ENCODE data around the gene ECE2. TPM values are rescaled to one million over a fixed set of nuclear protein-coding genes. Genes with fewer than 3 reads are reported as not detected.
"Not testable (repeated sequence)": the region's sequence is repeated elsewhere in the genome, so short reads cannot be mapped to it uniquely, and the experiment has no call there.

Gene ECE2
- total RNA-seq, 1 donor from 2014 or later = not detected

DNA sequence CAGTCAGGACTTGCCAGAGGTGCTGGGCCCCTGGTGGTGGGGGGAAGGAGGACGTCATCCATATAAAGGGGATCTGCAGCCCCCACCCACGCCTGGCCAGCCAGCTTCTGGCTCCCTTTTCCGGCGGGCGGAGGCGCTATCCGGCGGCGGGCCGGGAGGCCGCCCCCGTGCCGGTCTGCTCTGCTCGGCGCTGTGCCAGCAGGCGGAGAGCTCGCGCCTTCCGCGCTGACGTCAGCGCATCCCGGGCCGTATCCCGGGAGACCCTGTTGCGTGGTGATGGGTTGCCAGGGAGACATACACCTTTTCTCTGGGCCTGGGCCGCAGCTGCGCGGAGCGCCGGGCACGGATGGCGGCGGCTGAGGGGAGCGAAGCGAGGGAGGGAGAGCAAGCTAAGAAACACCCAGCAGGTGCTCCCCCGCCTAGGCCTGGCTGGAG lies 62.7 kb downstream of the ECE2 start:
- Mint-ChIP-seq H3K4me1 (ENCODE audit: low read depth) (peaks cover 15% of the 10 kb centered on the region), H3K4me3 (ENCODE audit: low read depth) (no peak overlapping the region), H3K27ac (no peak overlapping the region), H3K36me3 (ENCODE audit: insufficient read depth) (peaks cover 16% of the 10 kb centered on the region), H3K9me3 (ENCODE audit: low read depth) (no peaks in the 10 kb centered on the region), H3K27me3 (peaks cover 15% of the 10 kb centered on the region)
- DNase-seq (ENCODE audit: low spot score, unreplicated experiment) = peak; percentile 28
- peak; percentile 14 for TF ChIP-seq CTCF (IDR thresholded peaks at IDR 0.05; ENCODE audit: unreplicated experiment)

DNA sequence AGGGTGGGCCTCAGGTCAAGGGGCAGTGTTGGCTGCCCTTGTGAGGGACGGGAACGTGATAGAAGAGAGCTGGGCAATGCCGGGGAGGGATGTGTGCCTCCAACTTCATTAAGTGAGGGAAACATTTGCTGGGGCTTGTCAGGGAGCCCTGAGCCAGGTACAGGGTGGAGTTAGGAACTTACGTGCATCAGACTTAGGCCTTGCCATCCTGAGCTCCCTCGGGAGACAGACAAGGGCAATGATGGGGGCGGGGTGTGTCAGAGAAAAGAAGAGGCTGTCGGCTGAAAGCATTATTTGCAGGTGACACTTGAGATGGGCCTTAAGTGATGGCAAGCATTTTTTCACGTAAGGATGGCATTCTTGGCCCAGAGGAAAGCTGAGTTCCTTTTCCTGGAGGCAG lies 63.2 kb downstream of the ECE2 start:
- no peak for TF ChIP-seq CTCF (IDR thresholded peaks at IDR 0.05; ENCODE audit: unreplicated experiment)
- Mint-ChIP-seq H3K27ac (no peak overlapping the region), H3K36me3 (ENCODE audit: insufficient read depth) (peaks cover 12% of the 10 kb centered on the region), H3K27me3 (peaks cover 15% of the 10 kb centered on the region), H3K4me1 (ENCODE audit: low read depth) (peaks cover 15% of the 10 kb centered on the region), H3K9me3 (ENCODE audit: low read depth) (no peaks in the 10 kb centered on the region), H3K4me3 (ENCODE audit: low read depth) (no peak overlapping the region)
- DNase-seq (ENCODE audit: low spot score, unreplicated experiment) = no peak

DNA sequence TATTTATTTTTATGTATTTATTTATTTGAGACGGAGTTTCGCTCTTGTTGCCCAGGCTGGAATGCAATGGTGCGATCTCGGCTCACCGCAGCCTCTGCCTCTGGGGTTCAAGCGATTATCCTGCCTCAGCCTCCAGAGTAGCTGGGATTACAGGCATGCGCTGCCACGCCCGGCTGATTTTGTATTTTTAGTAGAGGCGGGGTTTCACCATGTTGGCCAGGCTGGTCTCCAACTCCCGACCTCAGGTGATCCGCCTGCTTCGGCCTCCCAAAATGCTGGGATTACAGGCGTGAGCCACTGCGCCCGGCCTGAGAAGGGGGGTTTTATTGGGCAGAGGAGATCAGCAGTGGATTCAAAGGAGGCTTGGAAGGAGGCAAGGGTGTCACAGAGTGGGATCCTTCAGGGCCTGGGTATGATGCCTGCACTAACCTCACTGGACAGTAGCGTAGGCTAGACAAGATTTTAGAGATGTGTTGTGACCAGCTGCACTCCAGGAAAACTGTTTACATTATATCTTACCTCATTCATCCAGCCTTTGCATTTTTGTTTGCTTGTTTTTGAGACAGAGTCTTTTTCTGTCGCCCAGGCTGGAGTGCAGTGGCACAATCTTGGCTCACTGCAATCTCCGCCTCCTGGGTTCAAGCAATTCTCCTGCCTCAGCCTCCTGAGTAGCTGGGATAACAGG lies 63.8 kb downstream of the ECE2 start:
- Mint-ChIP-seq H3K27me3 (peaks cover 15% of the 10 kb centered on the region), H3K4me1 (ENCODE audit: low read depth) (peaks cover 15% of the 10 kb centered on the region)
- H3K36me3 Mint-ChIP-seq (ENCODE audit: insufficient read depth); H3K4me3 Mint-ChIP-seq (ENCODE audit: low read depth); H3K9me3 Mint-ChIP-seq (ENCODE audit: low read depth); H3K27ac Mint-ChIP-seq; DNase-seq (ENCODE audit: low spot score, unreplicated experiment): not testable (repeated sequence)

DNA sequence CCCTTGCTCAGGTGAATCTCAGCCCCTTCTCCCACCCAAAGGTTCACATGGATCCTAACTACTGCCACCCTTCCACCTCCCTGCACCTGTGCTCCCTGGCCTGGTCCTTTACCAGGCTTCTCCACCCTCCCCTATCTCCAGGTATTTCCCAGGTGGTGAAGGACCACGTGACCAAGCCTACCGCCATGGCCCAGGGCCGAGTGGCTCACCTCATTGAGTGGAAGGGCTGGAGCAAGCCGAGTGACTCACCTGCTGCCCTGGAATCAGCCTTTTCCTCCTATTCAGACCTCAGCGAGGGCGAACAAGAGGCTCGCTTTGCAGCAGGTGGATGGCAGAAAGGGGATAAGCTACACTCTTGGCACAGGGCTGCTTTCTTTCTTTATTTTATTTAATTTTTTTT lies 66.1 kb downstream of the ECE2 start:
- H3K4me1 Mint-ChIP-seq (ENCODE audit: low read depth) = peaks cover 13% of the 10 kb centered on the region
- no peaks in the 10 kb centered on the region for H3K9me3 Mint-ChIP-seq (ENCODE audit: low read depth)
- TF ChIP-seq CTCF (IDR thresholded peaks at IDR 0.05; ENCODE audit: unreplicated experiment) = no peak
- no peak overlapping the region for H3K27ac Mint-ChIP-seq
- peaks cover 15% of the 10 kb centered on the region for H3K27me3 Mint-ChIP-seq
- no peak for DNase-seq (ENCODE audit: low spot score, unreplicated experiment)
- no peak overlapping the region for H3K4me3 Mint-ChIP-seq (ENCODE audit: low read depth)
- peaks cover 14% of the 10 kb centered on the region for H3K36me3 Mint-ChIP-seq (ENCODE audit: insufficient read depth)

Small RNA genes lying within 50 kb of the gene (microRNA-seq; reads per million reads assigned to microRNA genes)
- 164 reads per million, percentile 61 among the genes with 10 or more reads in this experiment for gene MIR1224 (ENCODE audit: borderline number of aligned reads, unreplicated experiment)

Other genes starting within 250 kb of the ECE2 start
- not detected in 2 replicates for gene HTR3D, start 244.3 kb upstream of the ECE2 start, total RNA-seq
- not detected in 2 replicates for gene HTR3C, start 223.0 kb upstream of the ECE2 start, total RNA-seq
- gene HTR3E, start 179.0 kb upstream of the ECE2 start, total RNA-seq = not detected in 2 replicates
- 45.4 and 45.7 TPM in 2 replicates for gene EIF2B5, start 140.7 kb upstream of the ECE2 start, total RNA-seq
- 112 and 118 TPM in 2 replicates for gene DVL3, start 120.6 kb upstream of the ECE2 start, total RNA-seq
- 213 and 223 TPM in 2 replicates for gene AP2M1, start 101.2 kb upstream of the ECE2 start, total RNA-seq
- 60.8 and 65.9 TPM in 2 replicates for gene ABCF3, start 89.8 kb upstream of the ECE2 start, total RNA-seq
- 67.9 and 71.5 TPM in 2 replicates for gene VWA5B2, start 46.4 kb upstream of the ECE2 start, total RNA-seq
- gene ALG3, start 27.1 kb upstream of the ECE2 start, total RNA-seq = 34.5 and 35.3 TPM in 2 replicates
- gene EEF1AKMT4, start 26.4 kb upstream of the ECE2 start, total RNA-seq = 3.9 and 4.5 TPM in 2 replicates
- gene CAMK2N2, start 14.5 kb upstream of the ECE2 start, total RNA-seq = 1.3 and 1.4 TPM in 2 replicates
- gene PSMD2, start 23.2 kb downstream of the ECE2 start, total RNA-seq = 259 and 269 TPM in 2 replicates
- gene EIF4G1, start 38.6 kb downstream of the ECE2 start, total RNA-seq = 333 and 341 TPM in 2 replicates
- gene FAM131A, start 61.6 kb downstream of the ECE2 start, total RNA-seq = 15.4 and 17.3 TPM in 2 replicates
- gene CLCN2, start 85.6 kb downstream of the ECE2 start, total RNA-seq = 21.9 and 22.4 TPM in 2 replicates
- 89.3 and 90.5 TPM in 2 replicates for gene POLR2H, start 85.7 kb downstream of the ECE2 start, total RNA-seq
- 6.2 and 7.1 TPM in 2 replicates for gene THPO, start 102.2 kb downstream of the ECE2 start, total RNA-seq
- 10.2 and 13.0 TPM in 2 replicates for gene CHRD, start 104.0 kb downstream of the ECE2 start, total RNA-seq

Measured in progenitor cell of endocrine pancreas (in vitro differentiated cells).